G401 (cell line): Measurements from ENCODE around the gene SLC2A4RG. TPM values are rescaled to one million over a fixed set of nuclear protein-coding genes. Genes with fewer than 3 reads are reported as not detected.
"Not testable (repeated sequence)": the region's sequence is repeated elsewhere in the genome, so short reads cannot be mapped to it uniquely, and the experiment has no call there.

Experiments
- DNase-seq: peaks from one replicate; pipeline ENCODE4 v3.0.0-alpha.2; 2015; ENCODE audit warnings: low spot score
- in situ Hi-C: cut with HindIII; loops from 2 replicates; pipeline ENCODE4 v1.10.0; 2016; ENCODE audit warnings: low sequenced_read_pairs, mixed read lengths
- total RNA-seq: library from RNA; depleted of rRNA; stranded (reverse); fragments of >200 nt; shearing (Covaris generic); gene quantifications from 2 replicates; pipeline ENCODE4 v1.2.3, GENCODE V29; 2014

Gene SLC2A4RG
- total RNA-seq, 1 experiment from 2014 or later = 71.8 TPM

- in situ Hi-C loops = no loop called here
- DNase-seq = peak; percentile 75
Measured at GRCh38 chr20:63767886-63768285, 28.3 kb downstream of the SLC2A4RG start.

GRCh38 chr20:63768591-63769515 is 29.3 kb downstream of the SLC2A4RG start:
- in situ Hi-C loops = no loop called here
- no peak for DNase-seq

- peak; percentile 42 for DNase-seq
- in situ Hi-C loops = no loop called here
Measured at GRCh38 chr20:63769891-63770474, 30.4 kb downstream of the SLC2A4RG start.

GRCh38 chr20:63771046-63771707 is 31.6 kb downstream of the SLC2A4RG start:
- in situ Hi-C loops = no loop called here
- DNase-seq = no peak

- DNase-seq = peak; percentile 32
- in situ Hi-C loops = no loop called here
Measured at GRCh38 chr20:63772781-63773518, 33.4 kb downstream of the SLC2A4RG start.

GRCh38 chr20:63773571-63774241 is 34.1 kb downstream of the SLC2A4RG start:
- in situ Hi-C loops = no loop called here
- peak; percentile 46 for DNase-seq

- peak; percentile 48 for DNase-seq
- in situ Hi-C loops = no loop called here
Measured at GRCh38 chr20:63774306-63774705, 34.7 kb downstream of the SLC2A4RG start.

- DNase-seq = peak; percentile 63
- in situ Hi-C loops = no loop called here
Measured at GRCh38 chr20:63775096-63775978, 35.8 kb downstream of the SLC2A4RG start.

- DNase-seq, in situ Hi-C loops: not testable (repeated sequence)
Measured at GRCh38 chr20:63776875-63777274, 37.3 kb downstream of the SLC2A4RG start.

GRCh38 chr20:63777614-63778013 is 38.0 kb downstream of the SLC2A4RG start:
- no peak for DNase-seq
- in situ Hi-C loops = no loop called here

- in situ Hi-C loops = no loop called here
Measured at GRCh38 chr20:63778034-63778752, 38.6 kb downstream of the SLC2A4RG start.

GRCh38 chr20:63778857-63779256 is 39.3 kb downstream of the SLC2A4RG start:
- in situ Hi-C loops = no loop called here

More at GRCh38 chr20:63778034-63778752, 38.6 kb downstream of the SLC2A4RG start:
- DNase-seq = no peak

GRCh38 chr20:63781181-63781580 is 41.6 kb downstream of the SLC2A4RG start:
- no peak for DNase-seq
- in situ Hi-C loops = loop anchor here (10.0 kb wide), 1 partner anchor 56 kb away; no protein-coding TSS in a partner anchor

More at GRCh38 chr20:63778857-63779256, 39.3 kb downstream of the SLC2A4RG start:
- no peak for DNase-seq

GRCh38 chr20:63782051-63782471 is 42.5 kb downstream of the SLC2A4RG start:
- DNase-seq = peak; percentile 56
- in situ Hi-C loops = loop anchor here (10.0 kb wide), 1 partner anchor 57 kb away; no protein-coding TSS in a partner anchor

GRCh38 chr20:63782521-63782971 is 43.0 kb downstream of the SLC2A4RG start:
- no peak for DNase-seq
- in situ Hi-C loops = loop anchor here (10.0 kb wide), 1 partner anchor 58 kb away; no protein-coding TSS in a partner anchor

GRCh38 chr20:63783970-63784369 is 44.4 kb downstream of the SLC2A4RG start:
- DNase-seq = no peak
- in situ Hi-C loops = loop anchor here (10.0 kb wide), 1 partner anchor 59 kb away; no protein-coding TSS in a partner anchor

GRCh38 chr20:63785691-63786131 is 46.1 kb downstream of the SLC2A4RG start:
- DNase-seq = no peak
- in situ Hi-C loops = loop anchor here (10.0 kb wide), 1 partner anchor 61 kb away; no protein-coding TSS in a partner anchor
